ENCODE data around the gene MEI1.

- TF ChIP-seq, protein P1, sequence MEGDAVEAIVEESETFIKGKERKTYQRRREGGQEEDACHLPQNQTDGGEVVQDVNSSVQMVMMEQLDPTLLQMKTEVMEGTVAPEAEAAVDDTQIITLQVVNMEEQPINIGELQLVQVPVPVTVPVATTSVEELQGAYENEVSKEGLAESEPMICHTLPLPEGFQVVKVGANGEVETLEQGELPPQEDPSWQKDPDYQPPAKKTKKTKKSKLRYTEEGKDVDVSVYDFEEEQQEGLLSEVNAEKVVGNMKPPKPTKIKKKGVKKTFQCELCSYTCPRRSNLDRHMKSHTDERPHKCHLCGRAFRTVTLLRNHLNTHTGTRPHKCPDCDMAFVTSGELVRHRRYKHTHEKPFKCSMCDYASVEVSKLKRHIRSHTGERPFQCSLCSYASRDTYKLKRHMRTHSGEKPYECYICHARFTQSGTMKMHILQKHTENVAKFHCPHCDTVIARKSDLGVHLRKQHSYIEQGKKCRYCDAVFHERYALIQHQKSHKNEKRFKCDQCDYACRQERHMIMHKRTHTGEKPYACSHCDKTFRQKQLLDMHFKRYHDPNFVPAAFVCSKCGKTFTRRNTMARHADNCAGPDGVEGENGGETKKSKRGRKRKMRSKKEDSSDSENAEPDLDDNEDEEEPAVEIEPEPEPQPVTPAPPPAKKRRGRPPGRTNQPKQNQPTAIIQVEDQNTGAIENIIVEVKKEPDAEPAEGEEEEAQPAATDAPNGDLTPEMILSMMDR (IDR thresholded peaks at IDR 0.05) = no peak
- TF ChIP-seq POLR2AphosphoS5 (IDR thresholded peaks at IDR 0.05; ENCODE audit: low read depth, low read length) = no peak
- TF ChIP-seq, protein P2, sequence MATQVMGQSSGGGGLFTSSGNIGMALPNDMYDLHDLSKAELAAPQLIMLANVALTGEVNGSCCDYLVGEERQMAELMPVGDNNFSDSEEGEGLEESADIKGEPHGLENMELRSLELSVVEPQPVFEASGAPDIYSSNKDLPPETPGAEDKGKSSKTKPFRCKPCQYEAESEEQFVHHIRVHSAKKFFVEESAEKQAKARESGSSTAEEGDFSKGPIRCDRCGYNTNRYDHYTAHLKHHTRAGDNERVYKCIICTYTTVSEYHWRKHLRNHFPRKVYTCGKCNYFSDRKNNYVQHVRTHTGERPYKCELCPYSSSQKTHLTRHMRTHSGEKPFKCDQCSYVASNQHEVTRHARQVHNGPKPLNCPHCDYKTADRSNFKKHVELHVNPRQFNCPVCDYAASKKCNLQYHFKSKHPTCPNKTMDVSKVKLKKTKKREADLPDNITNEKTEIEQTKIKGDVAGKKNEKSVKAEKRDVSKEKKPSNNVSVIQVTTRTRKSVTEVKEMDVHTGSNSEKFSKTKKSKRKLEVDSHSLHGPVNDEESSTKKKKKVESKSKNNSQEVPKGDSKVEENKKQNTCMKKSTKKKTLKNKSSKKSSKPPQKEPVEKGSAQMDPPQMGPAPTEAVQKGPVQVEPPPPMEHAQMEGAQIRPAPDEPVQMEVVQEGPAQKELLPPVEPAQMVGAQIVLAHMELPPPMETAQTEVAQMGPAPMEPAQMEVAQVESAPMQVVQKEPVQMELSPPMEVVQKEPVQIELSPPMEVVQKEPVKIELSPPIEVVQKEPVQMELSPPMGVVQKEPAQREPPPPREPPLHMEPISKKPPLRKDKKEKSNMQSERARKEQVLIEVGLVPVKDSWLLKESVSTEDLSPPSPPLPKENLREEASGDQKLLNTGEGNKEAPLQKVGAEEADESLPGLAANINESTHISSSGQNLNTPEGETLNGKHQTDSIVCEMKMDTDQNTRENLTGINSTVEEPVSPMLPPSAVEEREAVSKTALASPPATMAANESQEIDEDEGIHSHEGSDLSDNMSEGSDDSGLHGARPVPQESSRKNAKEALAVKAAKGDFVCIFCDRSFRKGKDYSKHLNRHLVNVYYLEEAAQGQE (IDR thresholded peaks at IDR 0.05; ENCODE audit: insufficient read depth in 1 of 2, low read depth in 2 of 2, low read length in 1 of 2) = no peak
These were observed 135.0 kb downstream of the MEI1 start for GRCh38 chr22:41834005-41834944.

Data from Panc1 (cell line).